HCT116 (cell line): ENCODE results near the gene TRMT1. TPM values are rescaled to one million over a fixed set of nuclear protein-coding genes. Genes with fewer than 3 reads are reported as not detected.

ENCODE experiments used
- ATAC-seq: fragments of 200-7000 bp; cut with Tn5 transposase; 2 replicates; pipeline ENCODE4 v1.9.1; 2020; ENCODE audit warnings: mild to moderate bottlenecking, moderate library complexity
- BruUV-seq: library from RNA; stranded (reverse); fragments of 400-500 nt; replicated peaks from 2 replicates; lab custom pipeline; 2021; lab: Mats Ljungman, UMichigan
- CTCF ChIA-PET: fragments of 300-600 bp; sonication (Branson Sonifier 250); formaldehyde crosslinking; loops from one replicate; lab custom pipeline; 2021; ENCODE audit warnings: antibody characterized with exemption; lab: Charles Lee
- POLR2A ChIA-PET: fragments of 300-600, 350-600 bp; sonication (Branson Sonifier 250); formaldehyde crosslinking; loops from one replicate; lab custom pipeline; 2021; ENCODE audit warnings: antibody characterized with exemption; lab: Charles Lee
- RAD21 ChIA-PET, 2 experiments: fragments of 300-600 bp; sonication (Branson Sonifier 250); formaldehyde crosslinking; loops; one replicate each; lab custom pipeline; 2023; ENCODE audit warnings: low total read pairs in 2 of 2; ENCODE audit not compliant: uncharacterized antibody in 2 of 2, unreplicated experiment in 2 of 2, low non-redundant PET in 1 of 2; lab: Charles Lee
- DNase-seq: peaks from one replicate; pipeline ENCODE4 v3.0.0-alpha.2; 2010; ENCODE audit warnings: low read depth, low spot score
- H2AFZ ChIP-seq: fragments of 200-600 bp; shearing (Covaris generic), sonication (generic); 2 replicates; pipeline ENCODE4 v1.6.1; 2017; ENCODE audit warnings: low read depth, mixed run types, mixed read lengths, antibody characterized with exemption, low read length; ENCODE audit not compliant: poor library complexity, severe bottlenecking
- H3K27ac ChIP-seq: 2 replicates; pipeline ENCODE4 v1.5.1; 2012; ENCODE audit warnings: low read depth, low read length
- H3K27me3 ChIP-seq: fragments of 200-600 bp; sonication (generic); 2 replicates; pipeline ENCODE4 v1.6.1; 2016; ENCODE audit warnings: mixed run types, low read length, mixed read lengths; ENCODE audit not compliant: insufficient read depth
- H3K36me3 ChIP-seq, 2 experiments: fragments of 200-500 bp in 1 of 2; fragments of 200-600 bp in 1 of 2; sonication (Bioruptor generic) in 1 of 2; sonication (generic) in 1 of 2; 2 replicates each; pipeline versions ENCODE4 v1.5.1 to v1.6.1; 2014 to 2016; ENCODE audit warnings: low read length in 2 of 2, inconsistent platforms in 1 of 2, mixed read lengths in 1 of 2, mixed run types in 1 of 2; ENCODE audit not compliant: insufficient read depth in 2 of 2, control insufficient read depth in 1 of 2
- H3K4me1 ChIP-seq, 2 experiments: fragments of 200-600 bp in 1 of 2; sonication (generic) in 1 of 2; 2 replicates each; pipeline versions ENCODE4 v1.5.1 to v1.6.1; 2012 to 2017; ENCODE audit warnings: low read length in 2 of 2, inconsistent platforms in 1 of 2, mild to moderate bottlenecking in 1 of 2, mixed read lengths in 1 of 2, mixed run types in 1 of 2, moderate library complexity in 1 of 2; ENCODE audit not compliant: insufficient read depth in 2 of 2, control insufficient read depth in 1 of 2
- H3K4me2 ChIP-seq: fragments of 200-600 bp; sonication (generic); 2 replicates; pipeline ENCODE4 v1.6.1; 2017; ENCODE audit warnings: mixed run types, low read length, mixed read lengths
- H3K4me3 ChIP-seq, 2 experiments: fragments of 200-600 bp in 1 of 2; sonication (generic) in 1 of 2; replicated peaks in 1 of 2; 2 replicates each; pipeline ENCODE4 v1.5.1; 2011 to 2016; ENCODE audit warnings: low read length in 2 of 2, control low read depth in 1 of 2, low read depth in 1 of 2, mild to moderate bottlenecking in 1 of 2, mixed read lengths in 1 of 2, mixed run types in 1 of 2
- H3K79me2 ChIP-seq: fragments of 200-600 bp; sonication (generic); 2 replicates; pipeline ENCODE4 v1.6.1; 2017; ENCODE audit warnings: mild to moderate bottlenecking, mixed run types, low read length, moderate library complexity, mixed read lengths; ENCODE audit not compliant: insufficient read depth
- H3K9ac ChIP-seq: fragments of 200-600 bp; sonication (generic); 2 replicates; pipeline ENCODE4 v1.6.1; 2016; ENCODE audit warnings: low read length, mixed read lengths
- H3K9me2 ChIP-seq: fragments of 200-600 bp; sonication (generic), shearing (Covaris generic); 2 replicates; pipeline ENCODE4 v1.6.1; 2017; ENCODE audit warnings: mixed run types, mild to moderate bottlenecking, moderate library complexity; ENCODE audit not compliant: insufficient read depth
- H3K9me3 ChIP-seq, 2 experiments: fragments of 200-500 bp in 1 of 2; fragments of 200-600 bp in 1 of 2; sonication (Bioruptor generic) in 1 of 2; sonication (generic) in 1 of 2; 2 replicates each; pipeline ENCODE4 v1.6.1; 2014 to 2017; ENCODE audit warnings: low read length in 2 of 2, mixed read lengths in 2 of 2, inconsistent platforms in 1 of 2, low read depth in 1 of 2, mild to moderate bottlenecking in 1 of 2, mixed run types in 1 of 2, moderate library complexity in 1 of 2; ENCODE audit not compliant: control insufficient read depth in 1 of 2, insufficient read depth in 1 of 2
- H4K20me1 ChIP-seq: fragments of 200-600 bp; sonication (generic), shearing (Covaris generic); 2 replicates; pipeline ENCODE4 v1.6.1; 2017; ENCODE audit warnings: mixed run types, mild to moderate bottlenecking, moderate library complexity; ENCODE audit not compliant: insufficient read depth
- CEBPB ChIP-seq: IDR thresholded peaks from 2 replicates; pipeline ENCODE4 v1.6.1; 2012; ENCODE audit warnings: low read depth
- EGR1 ChIP-seq: IDR thresholded peaks from 2 replicates; pipeline ENCODE4 v1.6.1; 2012; ENCODE audit warnings: low read depth
- EZH2 ChIP-seq: fragments of 200-600 bp; sonication (generic); IDR thresholded peaks from 2 replicates; pipeline ENCODE4 v1.6.1; 2017; ENCODE audit warnings: antibody characterized with exemption, mixed run types
- FOSL1 ChIP-seq: IDR thresholded peaks from 2 replicates; pipeline ENCODE4 v1.6.1; 2012; ENCODE audit warnings: low read depth
- POLR2A ChIP-seq: IDR thresholded peaks from 2 replicates; pipeline ENCODE4 v1.7.0; 2011; ENCODE audit warnings: borderline replicate concordance; ENCODE audit not compliant: insufficient read depth, insufficient read length; ENCODE audit errors: extremely low read depth
- SIN3A ChIP-seq: IDR thresholded peaks from 2 replicates; pipeline ENCODE4 v1.6.1; 2012; ENCODE audit warnings: low read depth
- SP1 ChIP-seq: IDR thresholded peaks from 2 replicates; pipeline ENCODE4 v1.6.1; 2012; ENCODE audit warnings: low read depth
- TCF7L2 ChIP-seq: IDR thresholded peaks from 2 replicates; pipeline ENCODE4 v1.7.0; 2011; ENCODE audit warnings: borderline replicate concordance, inconsistent platforms; ENCODE audit not compliant: insufficient read depth, insufficient read length; ENCODE audit errors: extremely low read depth
- YY1 ChIP-seq: IDR thresholded peaks from 2 replicates; pipeline ENCODE4 v1.6.1; 2011; ENCODE audit warnings: low read length, low read depth, moderate library complexity, mild to moderate bottlenecking; ENCODE audit not compliant: insufficient replicate concordance; ENCODE audit errors: extremely low read depth
- ZNF274 ChIP-seq: fragments of 200-500 bp; sonication (Bioruptor generic); IDR thresholded peaks from 2 replicates; pipeline ENCODE4 v1.6.1; 2014; ENCODE audit warnings: mild to moderate bottlenecking, low read depth, low read length, inconsistent platforms
- intact Hi-C: fragments of 100-400 bp; cut with micrococcal nuclease; formaldehyde crosslinking; loops from 2 replicates; pipeline ENCODE4 v1.10.0; 2022
- total RNA-seq: library from RNA; stranded (reverse); gene quantifications from one replicate; pipeline ENCODE4 v1.2.1, GENCODE V29; 2021; ENCODE audit not compliant: unreplicated experiment
- TF ChIP-seq, protein P1 (sequence below): IDR thresholded peaks from 2 replicates; pipeline ENCODE4 v1.6.1; 2012
- TF ChIP-seq, protein P2 (sequence below), 3 experiments: fragments of 200-600 bp in 1 of 3; sonication (generic) in 1 of 3; IDR thresholded peaks in 2 of 3; conservative IDR thresholded peaks in 1 of 3; 2 replicates each; pipeline ENCODE4 v1.5.1; 2012 to 2017; ENCODE audit warnings: low read depth in 2 of 3, low read length in 2 of 3, antibody characterized with exemption in 1 of 3, borderline replicate concordance in 1 of 3, control low read depth in 1 of 3, mild to moderate bottlenecking in 1 of 3, mixed read lengths in 1 of 3, mixed run types in 1 of 3, moderate library complexity in 1 of 3; ENCODE audit not compliant: insufficient read depth in 1 of 3
- TF ChIP-seq, protein P3 (sequence below): IDR thresholded peaks from 2 replicates; pipeline ENCODE4 v1.6.1; 2011; ENCODE audit warnings: mild to moderate bottlenecking, low read length, moderate library complexity; ENCODE audit not compliant: insufficient replicate concordance; ENCODE audit errors: extremely low read depth
- TF ChIP-seq, protein P4 (sequence below): IDR thresholded peaks from 2 replicates; pipeline ENCODE4 v1.6.1; 2012

TRMT1 gene
- total RNA-seq, 1 experiment from 2014 or later: 84.4 TPM

DNA sequence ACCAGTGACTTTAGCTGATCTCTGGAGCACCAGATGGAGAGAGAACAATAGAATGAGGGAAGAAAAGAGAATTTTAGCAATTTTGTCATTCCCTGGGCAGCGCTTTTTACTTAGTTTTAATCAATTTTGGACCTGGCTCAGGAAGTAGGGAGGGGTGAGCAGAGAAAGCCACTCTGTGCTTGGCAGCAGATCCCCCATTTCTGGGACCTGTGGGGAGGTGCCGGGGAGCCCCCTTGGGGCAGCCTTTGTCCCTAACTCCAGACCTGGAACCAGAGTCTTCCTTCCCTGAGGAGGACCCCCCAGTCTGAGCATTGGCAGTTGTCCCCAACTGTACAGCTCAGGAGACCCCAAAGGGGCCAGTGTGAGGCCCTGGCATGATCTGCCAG lies 24.4 kb downstream of the TRMT1 start:
- no peaks in the 10 kb centered on the region for H3K9me3 ChIP-seq
- POLR2A ChIA-PET: no interaction called here
- TF ChIP-seq, protein P1, sequence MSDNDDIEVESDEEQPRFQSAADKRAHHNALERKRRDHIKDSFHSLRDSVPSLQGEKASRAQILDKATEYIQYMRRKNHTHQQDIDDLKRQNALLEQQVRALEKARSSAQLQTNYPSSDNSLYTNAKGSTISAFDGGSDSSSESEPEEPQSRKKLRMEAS: no peak
- TF ChIP-seq CEBPB (no peak), TCF7L2 (no peak)
- no peak overlapping the region for H3K9ac ChIP-seq
- H3K36me3 ChIP-seq: no peaks in the 10 kb centered on the region
- intact Hi-C loops: loop anchor here (5.0 kb wide), 1 partner anchor 60 kb away; no protein-coding TSS in a partner anchor
- CTCF ChIA-PET: interaction anchor here (1.4 to 6.6 kb wide), 4 partner anchors 31 to 127 kb away, joined by 4 to 94 read pairs (median 8); no protein-coding TSS in a partner anchor
- H4K20me1 ChIP-seq: no peaks in the 10 kb centered on the region
- H2AFZ ChIP-seq: no peak overlapping the region
- H3K4me1 ChIP-seq: peaks cover 6 to 16% of the 10 kb centered on the region in 2 experiments; a peak in 3 of 4 replicates
- no peak overlapping the region for H3K4me2 ChIP-seq
- H3K27me3 ChIP-seq: no peaks in the 10 kb centered on the region
- BruUV-seq: no TSS peak
- H3K4me3 ChIP-seq: no peak overlapping the region
- no peak for DNase-seq
- H3K27ac ChIP-seq: no peak overlapping the region
- H3K9me2 ChIP-seq: no peaks in the 10 kb centered on the region
- no peaks in the 10 kb centered on the region for H3K79me2 ChIP-seq
- RAD21 ChIA-PET: interaction anchor here in 1 of 2 experiments (2.5 kb wide), 1 partner anchor 114 kb away, joined by 20 read pairs; no protein-coding TSS in a partner anchor
- no peak for ATAC-seq

DNA sequence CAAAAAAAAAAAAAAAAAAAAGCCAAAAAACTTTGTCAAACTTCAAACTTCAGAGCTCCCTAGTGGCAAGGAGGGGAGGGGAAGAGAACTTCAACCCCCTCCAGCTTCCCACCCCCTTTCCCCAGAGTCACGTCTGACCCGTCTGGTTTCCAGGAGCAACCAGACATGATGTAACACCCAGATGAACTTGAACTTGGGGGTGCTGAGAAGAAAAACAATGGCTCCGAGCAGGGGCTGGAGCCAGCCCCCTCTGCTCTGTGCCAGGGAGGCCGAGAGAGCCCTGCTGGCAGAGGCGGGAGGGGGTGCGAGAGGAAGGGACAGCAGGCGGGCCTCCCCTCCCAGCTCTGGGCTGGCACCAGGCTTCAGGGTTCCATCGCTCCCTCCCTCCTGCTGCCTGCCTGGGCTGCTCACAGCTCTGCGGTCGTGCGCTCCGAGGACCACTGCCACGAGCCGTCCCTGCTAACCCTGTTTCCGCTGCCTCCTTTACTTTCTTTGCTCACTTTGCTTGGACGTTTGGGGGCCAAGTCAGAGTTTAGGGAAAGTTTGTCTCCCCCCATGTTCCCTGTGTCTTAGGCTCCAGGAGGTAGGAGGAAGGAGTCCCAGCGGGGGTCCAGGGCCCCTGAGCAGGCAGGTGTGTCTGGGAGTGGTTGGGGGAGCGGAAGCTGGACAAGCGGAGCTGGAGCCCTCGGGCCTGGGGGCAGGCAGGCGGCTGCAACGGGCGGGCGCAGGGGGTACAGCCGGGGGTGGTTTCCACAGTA lies 25.0 kb downstream of the TRMT1 start:
- H3K4me1 ChIP-seq: peaks cover 6 to 16% of the 10 kb centered on the region in 2 experiments; a peak in 3 of 4 replicates
- ChIA-PET POLR2A (no interaction called here), CTCF (interaction anchor here (1.4 to 6.6 kb wide), 4 partner anchors 30 to 126 kb away, joined by 4 to 94 read pairs (median 8); no protein-coding TSS in a partner anchor), RAD21 (interaction anchor here in 1 of 2 experiments (0.7 kb wide), 1 partner anchor 114 kb away, joined by 11 read pairs; no protein-coding TSS in a partner anchor)
- H3K4me2 ChIP-seq: no peak overlapping the region
- H3K4me3 ChIP-seq: no peak overlapping the region
- intact Hi-C loops: loop anchor here (5.0 kb wide), 1 partner anchor 59 kb away; no protein-coding TSS in a partner anchor
- no peak for DNase-seq
- H3K9ac ChIP-seq: no peak overlapping the region
- no peaks in the 10 kb centered on the region for H3K36me3 ChIP-seq
- no peaks in the 10 kb centered on the region for H4K20me1 ChIP-seq
- no peak for TF ChIP-seq POLR2A
- no peak for TF ChIP-seq YY1
- no peak for TF ChIP-seq SIN3A
- no peak for TF ChIP-seq EGR1
- TF ChIP-seq, protein P2, sequence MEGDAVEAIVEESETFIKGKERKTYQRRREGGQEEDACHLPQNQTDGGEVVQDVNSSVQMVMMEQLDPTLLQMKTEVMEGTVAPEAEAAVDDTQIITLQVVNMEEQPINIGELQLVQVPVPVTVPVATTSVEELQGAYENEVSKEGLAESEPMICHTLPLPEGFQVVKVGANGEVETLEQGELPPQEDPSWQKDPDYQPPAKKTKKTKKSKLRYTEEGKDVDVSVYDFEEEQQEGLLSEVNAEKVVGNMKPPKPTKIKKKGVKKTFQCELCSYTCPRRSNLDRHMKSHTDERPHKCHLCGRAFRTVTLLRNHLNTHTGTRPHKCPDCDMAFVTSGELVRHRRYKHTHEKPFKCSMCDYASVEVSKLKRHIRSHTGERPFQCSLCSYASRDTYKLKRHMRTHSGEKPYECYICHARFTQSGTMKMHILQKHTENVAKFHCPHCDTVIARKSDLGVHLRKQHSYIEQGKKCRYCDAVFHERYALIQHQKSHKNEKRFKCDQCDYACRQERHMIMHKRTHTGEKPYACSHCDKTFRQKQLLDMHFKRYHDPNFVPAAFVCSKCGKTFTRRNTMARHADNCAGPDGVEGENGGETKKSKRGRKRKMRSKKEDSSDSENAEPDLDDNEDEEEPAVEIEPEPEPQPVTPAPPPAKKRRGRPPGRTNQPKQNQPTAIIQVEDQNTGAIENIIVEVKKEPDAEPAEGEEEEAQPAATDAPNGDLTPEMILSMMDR (IDR thresholded peaks at IDR 0.05 in 2 of 3, conservative IDR thresholded peaks at IDR 0.05 in 1 of 3; ENCODE audit: borderline replicate concordance in 1 of 3, insufficient read depth in 1 of 3, low read depth in 2 of 3, low read length in 2 of 3): no peak
- no peak for TF ChIP-seq FOSL1
- no peak for TF ChIP-seq ZNF274
- no peak for TF ChIP-seq SP1
- TF ChIP-seq, protein P3, sequence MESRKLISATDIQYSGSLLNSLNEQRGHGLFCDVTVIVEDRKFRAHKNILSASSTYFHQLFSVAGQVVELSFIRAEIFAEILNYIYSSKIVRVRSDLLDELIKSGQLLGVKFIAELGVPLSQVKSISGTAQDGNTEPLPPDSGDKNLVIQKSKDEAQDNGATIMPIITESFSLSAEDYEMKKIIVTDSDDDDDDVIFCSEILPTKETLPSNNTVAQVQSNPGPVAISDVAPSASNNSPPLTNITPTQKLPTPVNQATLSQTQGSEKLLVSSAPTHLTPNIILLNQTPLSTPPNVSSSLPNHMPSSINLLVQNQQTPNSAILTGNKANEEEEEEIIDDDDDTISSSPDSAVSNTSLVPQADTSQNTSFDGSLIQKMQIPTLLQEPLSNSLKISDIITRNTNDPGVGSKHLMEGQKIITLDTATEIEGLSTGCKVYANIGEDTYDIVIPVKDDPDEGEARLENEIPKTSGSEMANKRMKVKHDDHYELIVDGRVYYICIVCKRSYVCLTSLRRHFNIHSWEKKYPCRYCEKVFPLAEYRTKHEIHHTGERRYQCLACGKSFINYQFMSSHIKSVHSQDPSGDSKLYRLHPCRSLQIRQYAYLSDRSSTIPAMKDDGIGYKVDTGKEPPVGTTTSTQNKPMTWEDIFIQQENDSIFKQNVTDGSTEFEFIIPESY: no peak
- no peak for TF ChIP-seq EZH2
- TF ChIP-seq, protein P4, sequence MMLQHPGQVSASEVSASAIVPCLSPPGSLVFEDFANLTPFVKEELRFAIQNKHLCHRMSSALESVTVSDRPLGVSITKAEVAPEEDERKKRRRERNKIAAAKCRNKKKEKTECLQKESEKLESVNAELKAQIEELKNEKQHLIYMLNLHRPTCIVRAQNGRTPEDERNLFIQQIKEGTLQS: no peak
- H3K9me2 ChIP-seq: no peaks in the 10 kb centered on the region
- no TSS peak for BruUV-seq
- no peaks in the 10 kb centered on the region for H3K79me2 ChIP-seq
- H3K9me3 ChIP-seq: no peaks in the 10 kb centered on the region
- H2AFZ ChIP-seq: no peak overlapping the region
- no peak for ATAC-seq
- no peaks in the 10 kb centered on the region for H3K27me3 ChIP-seq
- H3K27ac ChIP-seq: no peak overlapping the region
